SHP77 treated with DMSO at 0.1 percent for 48 hours (cell line): ENCODE results near the gene GOLGA6L2.
"Not testable (repeated sequence)": the region's sequence is repeated elsewhere in the genome, so short reads cannot be mapped to it uniquely, and the experiment has no call there.

Source experiments
- DNase-seq: peaks from one replicate; lab custom pipeline; 2025; lab: John Stamatoyannopoulos, UW

The GOLGA6L2 gene

GRCh38 chr15:23425327-23425726 is 21.7 kb downstream of the GOLGA6L2 start:
- not testable (repeated sequence) for DNase-seq

GRCh38 chr15:23424111-23424904 is 22.7 kb downstream of the GOLGA6L2 start:
- DNase-seq = no peak

GRCh38 chr15:23422946-23423708 is 23.9 kb downstream of the GOLGA6L2 start:
- DNase-seq = no peak

- DNase-seq = no peak
Observed at GRCh38 chr15:23422099-23422945, 24.7 kb downstream of the GOLGA6L2 start.

DNA sequence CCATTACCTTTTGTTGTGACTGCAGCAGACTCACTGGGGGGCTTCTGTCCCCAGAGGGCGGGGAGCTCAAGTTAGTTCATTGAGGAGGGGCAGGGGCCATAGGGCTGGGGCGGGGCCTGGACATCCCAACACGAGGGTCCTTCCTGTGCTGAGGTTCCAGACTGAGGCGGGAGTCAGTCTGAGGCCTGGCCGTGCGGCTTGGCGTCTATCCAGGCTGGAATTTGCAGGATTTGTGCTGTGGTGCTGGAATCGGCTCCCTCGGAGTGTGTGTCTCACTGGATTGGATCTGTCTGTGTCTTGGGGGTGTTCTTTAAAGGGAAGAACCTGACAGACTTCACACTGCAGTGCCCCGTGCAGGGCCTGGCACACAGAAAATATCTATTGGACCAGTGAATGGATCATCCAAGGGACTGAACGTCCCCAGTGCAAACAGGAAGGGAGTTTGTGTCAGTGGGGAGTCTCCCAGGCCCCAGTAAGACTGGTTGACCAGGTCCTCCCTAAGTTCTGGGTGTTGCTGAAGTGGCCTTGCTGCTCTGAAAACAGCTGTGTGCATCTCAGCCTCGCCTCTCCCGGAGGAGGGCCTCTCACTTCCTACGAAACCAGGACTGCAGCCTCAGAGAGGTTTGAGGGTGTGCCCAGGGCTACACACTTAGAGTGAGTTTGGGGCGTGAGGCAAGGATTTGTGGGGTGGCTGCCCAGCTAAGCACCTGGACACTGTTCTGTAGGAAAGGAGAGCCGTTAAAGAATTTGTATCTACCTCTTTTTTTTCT is 26.1 kb downstream of the GOLGA6L2 start:
- no peak for DNase-seq

DNA sequence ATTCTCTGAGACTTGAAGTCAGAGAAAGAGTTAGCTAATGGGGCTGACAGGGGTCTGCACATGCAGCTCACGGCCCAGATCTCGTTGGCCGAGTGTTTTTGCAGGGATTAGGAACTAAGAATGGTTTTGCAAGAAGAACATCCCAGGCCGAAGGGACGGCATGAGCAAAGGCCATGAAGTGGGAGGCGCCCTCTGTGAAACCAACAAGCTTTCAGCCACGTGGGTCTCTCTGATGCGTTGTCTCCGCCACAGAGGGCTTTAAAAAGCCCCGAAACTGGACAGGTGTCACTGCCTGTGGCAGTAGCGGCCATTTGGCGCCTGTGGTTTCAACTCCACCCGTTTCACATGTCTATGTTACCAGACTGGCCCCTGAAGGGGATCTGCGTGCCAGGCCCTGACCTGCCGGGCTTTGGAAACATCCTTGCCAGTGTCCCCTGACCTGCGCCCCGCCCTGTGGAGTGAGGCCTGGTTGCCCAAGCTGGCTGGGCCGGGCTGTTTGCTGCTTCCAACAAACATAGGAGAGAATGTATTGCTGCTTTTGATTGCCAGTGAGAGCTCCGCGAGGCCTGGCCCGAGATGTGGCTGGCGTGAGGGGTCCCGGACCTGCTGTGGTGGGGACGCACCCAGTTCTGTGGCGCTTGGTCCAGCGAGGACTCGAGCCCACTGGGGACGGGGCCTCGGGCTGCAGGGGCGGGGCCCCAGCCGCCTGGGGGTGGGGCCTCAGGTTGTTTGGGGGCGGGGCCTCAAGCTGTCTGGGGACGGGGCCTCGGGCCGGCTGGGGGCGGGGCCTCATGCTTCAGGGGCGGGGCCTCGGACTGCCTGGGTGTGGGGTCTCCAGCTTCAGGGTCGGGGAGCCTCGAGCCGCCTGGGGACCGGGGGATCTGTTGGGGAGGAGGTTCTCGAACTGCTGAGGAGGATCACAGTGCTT is 30.4 kb downstream of the GOLGA6L2 start:
- no peak for DNase-seq

DNA sequence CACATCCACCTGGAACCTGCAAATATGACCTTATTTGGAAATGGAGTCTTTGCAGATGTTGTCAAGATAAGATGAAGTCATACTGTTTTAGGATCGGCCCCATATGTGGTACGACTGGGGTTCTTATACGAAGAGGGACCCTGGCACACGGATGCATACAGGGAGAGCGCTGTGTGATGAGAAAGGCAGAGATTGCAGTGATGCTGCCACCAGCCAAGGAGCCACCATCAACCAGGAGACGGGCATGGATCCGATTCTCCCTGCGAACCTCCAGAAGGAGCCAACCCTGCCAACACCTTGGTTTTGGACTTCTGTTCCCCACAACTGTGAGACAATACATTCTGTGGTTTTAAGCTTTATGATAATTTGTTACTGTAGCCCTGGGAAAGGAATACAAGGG is 31.2 kb downstream of the GOLGA6L2 start:
- not testable (repeated sequence) for DNase-seq

DNA sequence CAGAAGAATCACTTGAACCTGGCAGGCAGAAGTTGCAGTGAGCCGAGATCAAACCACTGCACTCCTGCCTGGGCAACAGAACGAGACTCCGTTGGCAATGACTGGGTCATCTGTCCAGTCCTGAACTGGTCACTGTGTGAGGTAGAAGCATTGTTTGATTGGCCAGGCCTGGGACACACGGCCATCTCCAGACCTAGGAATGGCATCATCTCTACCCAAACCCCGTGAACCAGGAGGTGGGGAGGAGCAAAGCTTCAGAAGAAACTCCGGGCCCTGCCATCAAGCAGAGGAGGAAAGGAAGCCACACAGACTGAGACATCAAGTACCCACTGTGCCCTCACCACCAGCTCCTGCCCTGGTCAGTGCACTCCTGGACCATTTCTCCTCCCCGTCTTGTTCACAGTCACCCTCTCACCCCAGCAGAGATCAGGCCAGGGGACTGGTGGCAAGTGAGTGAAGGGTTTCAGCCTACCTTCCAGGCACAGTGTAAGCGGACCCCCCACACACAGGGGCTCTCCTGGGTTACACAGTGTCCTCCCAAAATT is 31.6 kb downstream of the GOLGA6L2 start:
- DNase-seq = no peak

DNA sequence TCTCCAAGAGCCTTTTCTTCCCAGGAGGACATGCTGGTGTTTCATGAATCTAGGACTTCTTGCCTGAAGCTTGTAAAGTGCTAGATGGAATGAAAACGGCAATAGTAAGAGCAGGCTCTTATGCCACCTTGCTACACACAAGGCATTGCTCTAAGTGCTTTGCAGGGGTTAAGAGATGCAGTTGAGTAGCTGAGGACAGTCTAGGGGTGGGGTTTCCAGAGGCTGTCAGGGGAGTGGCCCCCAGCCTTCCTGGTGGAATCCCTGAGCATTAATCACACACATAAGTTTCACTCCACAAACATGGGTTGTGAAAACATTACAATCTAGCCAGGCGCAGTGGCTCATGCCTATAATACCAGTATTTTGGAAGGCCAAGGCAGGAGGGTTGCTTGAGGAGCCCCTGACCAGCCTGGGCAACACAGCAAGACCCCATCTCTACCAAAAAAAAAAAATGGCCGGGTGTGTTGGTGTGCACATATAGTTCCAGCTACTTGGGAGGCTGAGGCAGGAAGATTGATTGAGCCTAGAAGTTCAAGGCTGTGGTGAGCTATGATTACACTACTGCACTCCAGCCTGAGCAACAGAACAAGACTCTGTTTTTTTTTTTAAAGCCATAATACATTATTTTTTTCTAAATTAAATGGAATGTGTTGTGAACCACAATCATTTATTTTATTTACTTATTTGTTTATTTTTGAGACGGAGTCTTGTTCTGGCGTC is 34.0 kb downstream of the GOLGA6L2 start:
- not testable (repeated sequence) for DNase-seq

GRCh38 chr15:23411841-23412240 is 35.2 kb downstream of the GOLGA6L2 start:
- DNase-seq = no peak

DNA sequence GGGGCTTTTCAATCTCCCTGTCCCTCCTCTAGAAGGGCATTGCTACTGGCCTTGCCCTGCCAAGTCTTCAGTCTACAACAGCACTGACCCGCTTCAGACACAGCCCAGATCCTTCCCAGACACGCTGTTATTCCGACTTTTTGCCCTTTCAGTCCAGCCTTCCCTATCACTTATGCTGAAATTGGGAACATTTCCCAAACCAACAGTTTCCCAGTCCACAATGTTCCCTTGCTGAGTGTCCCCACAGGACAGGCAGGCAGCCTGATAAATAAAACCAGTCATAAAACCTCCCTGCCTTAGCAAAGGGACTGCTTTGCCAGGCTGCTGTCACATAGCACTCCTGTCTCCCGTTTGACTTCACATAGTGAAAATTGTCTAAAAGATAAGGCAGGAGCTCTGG is 43.5 kb downstream of the GOLGA6L2 start:
- no peak for DNase-seq

DNA sequence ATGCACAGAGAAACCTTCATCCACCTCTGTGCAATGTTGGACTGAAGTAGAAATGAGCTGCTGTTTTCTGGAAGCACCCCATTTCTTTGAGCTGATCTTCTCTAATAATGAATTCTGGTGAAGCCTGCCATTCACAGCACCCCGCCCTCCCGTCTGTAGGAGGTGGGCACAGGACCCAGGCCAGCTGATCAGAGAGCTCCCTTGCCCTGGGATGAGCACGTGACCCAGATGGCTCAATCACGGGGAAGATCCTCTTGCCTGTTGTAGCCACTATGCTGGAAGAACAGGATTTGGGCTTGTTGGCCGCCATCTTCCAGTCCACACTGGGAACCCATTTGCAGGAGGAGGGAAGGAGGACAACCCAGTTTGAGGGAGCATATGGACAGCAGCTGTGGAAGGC is 44.5 kb downstream of the GOLGA6L2 start:
- DNase-seq = no peak

DNA sequence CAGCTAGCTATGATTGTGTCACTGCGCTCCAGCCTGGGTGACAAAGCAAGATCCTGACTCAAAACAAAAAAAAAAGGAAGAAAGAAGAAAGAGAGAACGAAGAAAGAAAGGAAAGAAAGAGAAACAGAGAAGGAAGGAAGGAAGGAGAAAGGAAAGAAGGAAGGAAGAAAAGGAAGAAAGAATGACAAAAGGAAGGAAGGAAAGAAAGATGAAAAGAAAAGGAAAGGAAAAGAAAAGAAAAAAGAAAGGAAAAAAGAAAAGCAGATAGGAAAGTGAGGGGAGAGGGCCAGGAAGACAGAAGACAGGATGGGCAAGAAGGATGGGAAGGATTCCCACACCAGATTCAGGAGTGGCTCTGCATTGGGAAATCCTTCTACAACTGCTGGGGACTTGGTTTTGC is 44.9 kb downstream of the GOLGA6L2 start:
- no peak for DNase-seq

DNA sequence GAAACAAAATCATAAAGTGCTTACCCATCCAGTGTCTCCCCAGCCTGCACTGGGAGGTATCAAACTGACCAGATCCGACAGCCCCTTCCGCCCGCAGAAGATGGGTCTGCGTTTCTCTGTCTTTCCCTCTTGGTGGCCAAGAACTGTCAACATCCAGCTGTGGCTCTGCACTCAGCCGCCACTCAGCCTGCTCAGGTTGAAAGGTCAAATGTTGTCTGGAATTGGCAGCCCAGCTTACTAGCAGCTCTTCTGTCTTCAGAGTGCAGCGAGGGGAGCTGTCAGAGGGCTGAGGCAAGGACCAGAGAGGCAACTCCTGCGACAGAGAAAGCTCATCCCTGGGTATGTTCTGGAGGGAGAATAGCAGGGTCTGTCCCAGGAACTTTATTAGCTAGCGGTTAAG is 45.4 kb downstream of the GOLGA6L2 start:
- DNase-seq = no peak

GRCh38 chr15:23399207-23399606 is 47.8 kb downstream of the GOLGA6L2 start:
- not testable (repeated sequence) for DNase-seq

DNA sequence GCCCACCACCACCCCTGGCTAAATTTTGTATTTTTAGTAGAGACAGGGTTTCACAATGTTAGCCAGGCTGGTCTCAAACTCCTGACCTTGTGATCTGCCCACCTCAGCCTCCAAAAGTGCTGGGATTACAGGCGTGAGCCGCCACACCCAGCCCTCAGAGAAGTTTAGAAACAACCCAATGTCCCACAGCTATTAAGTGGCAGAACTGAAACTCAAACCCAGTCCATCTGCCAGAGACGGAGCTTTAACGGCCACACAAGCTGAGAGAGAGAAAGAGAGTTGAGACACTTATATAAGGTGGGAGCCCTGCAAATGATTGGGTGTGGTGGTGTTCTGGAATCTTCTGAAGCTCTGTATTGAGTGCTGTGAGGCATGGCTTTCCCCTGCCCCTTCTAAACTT is 48.7 kb downstream of the GOLGA6L2 start:
- not testable (repeated sequence) for DNase-seq

GRCh38 chr15:23397779-23398178 is 49.3 kb downstream of the GOLGA6L2 start:
- no peak for DNase-seq

GRCh38 chr15:23395832-23396231 is 51.2 kb downstream of the GOLGA6L2 start:
- DNase-seq = no peak

- DNase-seq = no peak
Observed at GRCh38 chr15:23395030-23395692, 51.9 kb downstream of the GOLGA6L2 start.
